GM12878 (cell line): Measurements from ENCODE around the gene FAM20B. TPM values are rescaled to one million over a fixed set of nuclear protein-coding genes. Genes with fewer than 3 reads are reported as not detected.

Source experiments
- ATAC-seq: fragments of 200-7000 bp; cut with Tn5 transposase; 3 replicates; pipeline ENCODE4 v1.9.1; 2020; ENCODE audit warnings: mild to moderate bottlenecking, moderate library complexity
- BruUV-seq: library from RNA; stranded (reverse); fragments of 400-500 nt; replicated peaks from 2 replicates; lab custom pipeline; 2021; lab: Mats Ljungman, UMichigan
- CTCF ChIA-PET: fragments of 300-600 bp; sonication (Branson Sonifier 250); formaldehyde crosslinking; extraction: SDS; loops from one replicate; lab custom pipeline; 2021; ENCODE audit warnings: inconsistent platforms; lab: Yijun Ruan, JAX
- POLR2A ChIA-PET: fragments of 350-600 bp; formaldehyde crosslinking; extraction: SDS; loops from one replicate; lab custom pipeline; 2021; ENCODE audit warnings: inconsistent platforms; lab: Charles Lee
- RAD21 ChIA-PET: fragments of 300-600 bp; sonication (Branson Sonifier 250); formaldehyde crosslinking; loops from one replicate; lab custom pipeline; 2023; ENCODE audit warnings: antibody characterized with exemption; ENCODE audit not compliant: unreplicated experiment; lab: Charles Lee
- SMC1A ChIA-PET: fragments of 300-600 bp; sonication (Branson Sonifier 250); formaldehyde crosslinking; loops from one replicate; lab custom pipeline; 2023; ENCODE audit not compliant: unreplicated experiment, uncharacterized antibody; lab: Charles Lee
- DNase-seq: peaks from one replicate; pipeline ENCODE4 v3.0.0-alpha.2; 2011; ENCODE audit warnings: low read depth, low spot score
- FAIRE-seq: peaks from 3 replicates; lab custom pipeline; 2011; peaks lifted over from hg19 to GRCh38; lab: Jason Lieb, UNC
- H2AFZ ChIP-seq: 2 replicates; pipeline ENCODE4 v1.6.0; 2011; ENCODE audit warnings: low read depth, low read length, control low read depth; ENCODE audit not compliant: control insufficient read depth
- H3K27ac ChIP-seq: 2 replicates; pipeline ENCODE4 v1.5.1; 2011; ENCODE audit warnings: control low read depth; ENCODE audit not compliant: control insufficient read depth, insufficient read depth
- H3K27me3 ChIP-seq, 2 experiments: replicated peaks in 1 of 2; 2 replicates each; pipeline versions ENCODE4 v1.6.0 to v1.6.1; 2011; ENCODE audit warnings: low read length in 1 of 2; ENCODE audit not compliant: control insufficient read depth in 2 of 2, insufficient read depth in 2 of 2
- H3K36me3 ChIP-seq, 2 experiments: 2 replicates each; pipeline ENCODE4 v1.5.1; 2011; ENCODE audit warnings: low read length in 1 of 2; ENCODE audit not compliant: control insufficient read depth in 2 of 2, insufficient read depth in 2 of 2
- H3K4me1 ChIP-seq: 2 replicates; pipeline ENCODE4 v1.6.1; 2011; ENCODE audit warnings: mild to moderate bottlenecking, low read length, moderate library complexity, mixed read lengths; ENCODE audit not compliant: control insufficient read depth, insufficient read depth
- H3K4me2 ChIP-seq: 2 replicates; pipeline ENCODE4 v1.6.0; 2011; ENCODE audit warnings: control low read depth; ENCODE audit not compliant: control insufficient read depth, insufficient read depth
- H3K4me3 ChIP-seq: fragments of 200-600 bp; sonication (generic); 2 replicates; pipeline ENCODE4 v1.5.1; 2016
- H3K79me2 ChIP-seq: 2 replicates; pipeline ENCODE4 v1.6.0; 2011; ENCODE audit warnings: low read length; ENCODE audit not compliant: control insufficient read depth, insufficient read depth
- H3K9ac ChIP-seq: 2 replicates; pipeline ENCODE4 v1.8.0; 2011; ENCODE audit warnings: low read length, control low read depth, mixed read lengths; ENCODE audit not compliant: control insufficient read depth, insufficient read depth
- H3K9me3 ChIP-seq: replicated peaks from 3 replicates; pipeline ENCODE4 v1.5.1; 2011; ENCODE audit warnings: mild to moderate bottlenecking, low read length; ENCODE audit not compliant: control insufficient read depth, insufficient read depth
- H4K20me1 ChIP-seq: 2 replicates; pipeline ENCODE4 v1.6.0; 2011; ENCODE audit not compliant: control insufficient read depth, insufficient read depth
- BACH1 ChIP-seq: fragments of 450-650 bp; IDR thresholded peaks from 2 replicates; pipeline ENCODE4 v1.6.1; 2017; ENCODE audit warnings: mild to moderate bottlenecking, borderline replicate concordance
- CEBPB ChIP-seq, 2 experiments: fragments of 150-350 bp in 1 of 2; IDR thresholded peaks; 2 replicates each; pipeline ENCODE4 v1.6.1; 2012 to 2014; ENCODE audit warnings: low read depth in 2 of 2, low read length in 2 of 2, borderline replicate concordance in 1 of 2, inconsistent platforms in 1 of 2
- HCFC1 ChIP-seq: fragments of 150-350 bp; IDR thresholded peaks from 2 replicates; pipeline ENCODE4 v1.6.1; 2014; ENCODE audit warnings: low read length
- HDAC6 ChIP-seq: fragments of 200-600 bp; sonication (generic); IDR thresholded peaks from one replicate; pipeline ENCODE4 v1.8.0; 2017; ENCODE audit warnings: antibody characterized with exemption; ENCODE audit not compliant: unreplicated experiment
- NFYA ChIP-seq: IDR thresholded peaks from 2 replicates; pipeline ENCODE4 v1.6.1; 2011; ENCODE audit warnings: low read depth, mild to moderate bottlenecking, low read length, improper control_type of control experiment, borderline replicate concordance
- NR2C1 ChIP-seq: fragments of 450-650 bp; IDR thresholded peaks from 2 replicates; pipeline ENCODE4 v1.6.1; 2017; ENCODE audit warnings: antibody characterized with exemption, mild to moderate bottlenecking, moderate library complexity
- SIX5 ChIP-seq: IDR thresholded peaks from 2 replicates; pipeline ENCODE4 v1.6.1; 2011; ENCODE audit warnings: mild to moderate bottlenecking, low read depth, low read length, moderate library complexity; ENCODE audit not compliant: severe bottlenecking
- SRF ChIP-seq, 2 experiments: IDR thresholded peaks; 2 replicates each; pipeline ENCODE4 v1.6.1; 2011; ENCODE audit warnings: low read depth in 2 of 2, low read length in 2 of 2, mild to moderate bottlenecking in 1 of 2, moderate library complexity in 1 of 2
- SUPT20H ChIP-seq: IDR thresholded peaks from 2 replicates; pipeline ENCODE4 v1.6.1; 2011; ENCODE audit warnings: low read depth, mild to moderate bottlenecking, low read length, moderate library complexity, borderline replicate concordance; ENCODE audit not compliant: control insufficient read depth
- WGBS: methylation state at CpG from one replicate; pipeline ENCODE4 v1.1.6; 2016; ENCODE audit warnings: low lambda C conversion rate; ENCODE audit not compliant: insufficient replicate concordance, insufficient coverage; ENCODE audit errors: missing lambda C conversion rate; 5-methylcytosine and 5-hydroxymethylcytosine counted together
- in situ Hi-C: fragments of 300-500 bp; cut with MboI; formaldehyde crosslinking; loops from 9 replicates; pipeline ENCODE4 v1.14.3; 2018; ENCODE audit warnings: mixed read lengths
- intact Hi-C: fragments of 100-400 bp; cut with micrococcal nuclease; formaldehyde crosslinking; loops from one replicate; pipeline ENCODE4 v1.14.2; 2022; ENCODE audit not compliant: unreplicated experiment
- polyA plus RNA-seq, 11 experiments: library from polyadenylated mRNA; depleted of rRNA in 4 of 11; unstranded in 6 of 11; stranded (reverse) in 5 of 11; fragments of >200 nt; fragmentation: Nextera tagmentation in 4 of 11; fragmentation: Illumina TruSeq in 1 of 11; extraction: Ambion mirVana in 4 of 11; extraction: Trizol in 1 of 11; gene quantifications; 1 replicate in 1 of 11; 2 replicates in 10 of 11; pipeline versions ENCODE4 v1.2.1 to v1.2.3, GENCODE V29; 2011 to 2016; ENCODE audit warnings: inconsistent platforms in 2 of 11, missing spikeins in 2 of 11, low read depth in 1 of 11
- total RNA-seq, 4 experiments: library from RNA; depleted of rRNA in 3 of 4; stranded (reverse); fragments of >200 nt in 3 of 4; fragmentation: Illumina TruSeq in 1 of 4; extraction: Trizol in 1 of 4; gene quantifications; 2 replicates each; pipeline versions ENCODE4 v1.2.1 to v1.2.3, GENCODE V29; 2013 to 2021
- TF ChIP-seq, protein P1 (sequence below), 3 experiments: IDR thresholded peaks in 2 of 3; conservative IDR thresholded peaks in 1 of 3; 2 replicates each; pipeline ENCODE4 v1.5.1; 2011; ENCODE audit warnings: low read depth in 3 of 3, low read length in 3 of 3, mild to moderate bottlenecking in 3 of 3, control low read depth in 2 of 3, moderate library complexity in 2 of 3, inconsistent platforms in 1 of 3, mixed read lengths in 1 of 3; ENCODE audit not compliant: control insufficient read depth in 2 of 3, insufficient read depth in 1 of 3; ENCODE audit errors: extremely low read depth in 1 of 3
- TF ChIP-seq, protein P2 (sequence below): fragments of 450-650 bp; IDR thresholded peaks from 2 replicates; pipeline ENCODE4 v1.6.1; 2018; ENCODE audit warnings: mild to moderate bottlenecking, low read depth, moderate library complexity; ENCODE audit not compliant: partially characterized antibody

The FAM20B gene
- total and polyA plus RNA-seq, 10 of the 15 experiments (the other 5 are each of a cell fraction or from before 2014, with no cell fraction given) = 2.4 to 25.6 (median 12.8) TPM

DNA sequence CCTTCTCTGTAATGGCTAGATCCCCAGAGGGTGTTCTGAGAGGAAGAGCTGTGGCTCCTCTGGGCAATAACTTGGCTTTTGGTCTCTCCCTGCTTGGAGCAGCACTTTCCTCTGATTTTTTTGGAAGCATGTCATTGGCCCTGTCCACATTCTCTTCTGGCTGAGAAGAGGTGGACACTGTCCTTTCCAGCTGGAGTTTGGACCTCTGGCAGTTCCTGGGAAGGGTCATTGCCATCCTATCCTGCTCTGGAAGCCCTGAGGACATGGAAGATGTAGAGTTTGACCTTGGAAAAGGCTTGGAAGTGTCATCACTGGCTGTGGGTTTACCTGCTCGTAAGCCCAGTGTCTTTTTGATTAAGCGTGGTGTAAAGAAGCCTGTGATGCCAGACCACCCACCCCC is 83.0 kb downstream of the FAM20B start:
- Histone ChIP-seq H3K27ac (no peak overlapping the region), H3K9ac (no peak overlapping the region), H2AFZ (no peak overlapping the region), H3K79me2 (no peaks in the 10 kb centered on the region), H3K4me3 (no peak overlapping the region), H4K20me1 (no peaks in the 10 kb centered on the region), H3K4me1 (no peaks in the 10 kb centered on the region), H3K36me3 (peaks cover 0 to 3% of the 10 kb centered on the region in 2 experiments; a peak in 3 of 4 replicates), H3K27me3 (no peaks in the 10 kb centered on the region), H3K9me3 (no peaks in the 10 kb centered on the region), H3K4me2 (no peak overlapping the region)
- no peak for DNase-seq
- TF ChIP-seq, protein P1, sequence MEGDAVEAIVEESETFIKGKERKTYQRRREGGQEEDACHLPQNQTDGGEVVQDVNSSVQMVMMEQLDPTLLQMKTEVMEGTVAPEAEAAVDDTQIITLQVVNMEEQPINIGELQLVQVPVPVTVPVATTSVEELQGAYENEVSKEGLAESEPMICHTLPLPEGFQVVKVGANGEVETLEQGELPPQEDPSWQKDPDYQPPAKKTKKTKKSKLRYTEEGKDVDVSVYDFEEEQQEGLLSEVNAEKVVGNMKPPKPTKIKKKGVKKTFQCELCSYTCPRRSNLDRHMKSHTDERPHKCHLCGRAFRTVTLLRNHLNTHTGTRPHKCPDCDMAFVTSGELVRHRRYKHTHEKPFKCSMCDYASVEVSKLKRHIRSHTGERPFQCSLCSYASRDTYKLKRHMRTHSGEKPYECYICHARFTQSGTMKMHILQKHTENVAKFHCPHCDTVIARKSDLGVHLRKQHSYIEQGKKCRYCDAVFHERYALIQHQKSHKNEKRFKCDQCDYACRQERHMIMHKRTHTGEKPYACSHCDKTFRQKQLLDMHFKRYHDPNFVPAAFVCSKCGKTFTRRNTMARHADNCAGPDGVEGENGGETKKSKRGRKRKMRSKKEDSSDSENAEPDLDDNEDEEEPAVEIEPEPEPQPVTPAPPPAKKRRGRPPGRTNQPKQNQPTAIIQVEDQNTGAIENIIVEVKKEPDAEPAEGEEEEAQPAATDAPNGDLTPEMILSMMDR (IDR thresholded peaks at IDR 0.05 in 2 of 3, conservative IDR thresholded peaks at IDR 0.05 in 1 of 3; ENCODE audit: control insufficient read depth in 2 of 3, extremely low read depth in 1 of 3, insufficient read depth in 1 of 3, low read depth in 3 of 3, low read length in 3 of 3) = no peak
- TF ChIP-seq SUPT20H = no peak
- TF ChIP-seq SRF (IDR thresholded peaks at IDR 0.05; ENCODE audit: low read depth in 2 of 2, low read length in 2 of 2) = no peak
- no peak for TF ChIP-seq SIX5
- no peak for TF ChIP-seq BACH1
- no peak for TF ChIP-seq NR2C1
- no peak for TF ChIP-seq NFYA
- no peak for TF ChIP-seq HCFC1
- TF ChIP-seq, protein P2, sequence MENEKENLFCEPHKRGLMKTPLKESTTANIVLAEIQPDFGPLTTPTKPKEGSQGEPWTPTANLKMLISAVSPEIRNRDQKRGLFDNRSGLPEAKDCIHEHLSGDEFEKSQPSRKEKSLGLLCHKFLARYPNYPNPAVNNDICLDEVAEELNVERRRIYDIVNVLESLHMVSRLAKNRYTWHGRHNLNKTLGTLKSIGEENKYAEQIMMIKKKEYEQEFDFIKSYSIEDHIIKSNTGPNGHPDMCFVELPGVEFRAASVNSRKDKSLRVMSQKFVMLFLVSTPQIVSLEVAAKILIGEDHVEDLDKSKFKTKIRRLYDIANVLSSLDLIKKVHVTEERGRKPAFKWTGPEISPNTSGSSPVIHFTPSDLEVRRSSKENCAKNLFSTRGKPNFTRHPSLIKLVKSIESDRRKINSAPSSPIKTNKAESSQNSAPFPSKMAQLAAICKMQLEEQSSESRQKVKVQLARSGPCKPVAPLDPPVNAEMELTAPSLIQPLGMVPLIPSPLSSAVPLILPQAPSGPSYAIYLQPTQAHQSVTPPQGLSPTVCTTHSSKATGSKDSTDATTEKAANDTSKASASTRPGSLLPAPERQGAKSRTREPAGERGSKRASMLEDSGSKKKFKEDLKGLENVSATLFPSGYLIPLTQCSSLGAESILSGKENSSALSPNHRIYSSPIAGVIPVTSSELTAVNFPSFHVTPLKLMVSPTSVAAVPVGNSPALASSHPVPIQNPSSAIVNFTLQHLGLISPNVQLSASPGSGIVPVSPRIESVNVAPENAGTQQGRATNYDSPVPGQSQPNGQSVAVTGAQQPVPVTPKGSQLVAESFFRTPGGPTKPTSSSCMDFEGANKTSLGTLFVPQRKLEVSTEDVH = no peak
- TF ChIP-seq HDAC6 = no peak
- no peak for TF ChIP-seq CEBPB (IDR thresholded peaks at IDR 0.05; ENCODE audit: borderline replicate concordance in 1 of 2, low read depth in 2 of 2, low read length in 2 of 2)
- ChIA-PET SMC1A (interaction anchor here (0.6 to 1.5 kb wide), 2 partner anchors 27 to 42 kb away, joined by 3 read pairs; partner anchors contain the start of gene TOR3A), RAD21 (no interaction called here), POLR2A (interaction anchor here (0.5 kb wide), 1 partner anchor 102 kb away, joined by 3 read pairs; no protein-coding TSS in a partner anchor), CTCF (interaction anchor here (0.5 to 1.2 kb wide), 2 partner anchors 12 to 129 kb away, joined by 3 read pairs; no protein-coding TSS in a partner anchor)
- FAIRE-seq = no peak
- WGBS = 71% methylated on average over 2 of the region's 2 CpGs
- in situ Hi-C loops = no loop called here
- no peak for ATAC-seq
- intact Hi-C loops = no loop called here
- BruUV-seq = no TSS peak
